ENCODE data around the gene FAM3A. TPM values are rescaled to one million over a fixed set of nuclear protein-coding genes. Genes with fewer than 3 reads are reported as not detected.

FAM3A gene
- total and polyA plus RNA-seq, 2 of the 4 experiments (the other 2 are of a cell fraction) = 14.0 to 47.2 TPM

DNA sequence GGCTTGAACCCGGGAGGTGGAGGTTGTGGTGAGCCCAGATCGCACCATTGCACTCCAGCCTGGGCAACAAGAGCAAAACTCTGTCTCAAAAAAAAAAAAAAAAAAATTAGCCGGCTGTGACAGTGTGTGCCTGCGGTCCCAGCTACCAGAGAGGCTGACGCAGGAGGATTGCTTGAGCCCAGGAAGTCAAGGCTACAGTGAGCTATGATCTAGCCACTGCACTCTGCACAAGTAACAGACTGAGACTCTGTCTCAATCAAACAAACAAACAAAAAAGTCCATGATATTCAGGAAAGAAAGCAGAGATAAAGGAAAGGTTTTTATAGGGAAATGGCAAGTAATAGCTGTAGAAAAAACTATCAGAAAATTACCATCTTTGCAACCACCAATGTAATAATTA is 34.8 kb downstream of the FAM3A start:
- Histone ChIP-seq H3K79me1 (ENCODE audit: low read depth in 1 of 2, low read length in 2 of 2) (peaks cover 3 to 15% of the 10 kb centered on the region in 2 experiments; a peak in 3 of 4 replicates), H3K23ac (ENCODE audit: low read depth, low read length) (no peak overlapping the region), H2BK15ac (ENCODE audit: low read depth, low read length) (no peak overlapping the region), H3K9me3 (ENCODE audit: control insufficient read depth, insufficient read depth, low read length) (no peaks in the 10 kb centered on the region), H2AFZ (replicated peaks; ENCODE audit: low read length, poor library complexity) (no peak overlapping the region), H3K27ac (ENCODE audit: insufficient read depth, low read length) (no peak overlapping the region), H2AK5ac (ENCODE audit: low read depth, low read length) (no peak overlapping the region), H3K9me1 (ENCODE audit: insufficient read depth, low read length) (no peaks in the 10 kb centered on the region), H2BK120ac (ENCODE audit: low read depth, low read length) (no peak overlapping the region), H3K4ac (ENCODE audit: low read depth, low read length) (no peak overlapping the region), H3K14ac (replicated peaks; ENCODE audit: low read depth, low read length) (no peak overlapping the region), H4K20me1 (ENCODE audit: insufficient read depth, low read length) (peaks cover 4% of the 10 kb centered on the region), H3K4me1 (ENCODE audit: control insufficient read depth, insufficient read depth, low read length) (peaks cover 2% of the 10 kb centered on the region; the same call in 1 of the 2 replicates), H3K56ac (ENCODE audit: extremely low read depth, insufficient read depth, low read length) (no peak overlapping the region), H2AK9ac (replicated peaks; ENCODE audit: low read depth, low read length, poor library complexity) (no peak overlapping the region), H2BK20ac (ENCODE audit: low read depth, low read length) (no peak overlapping the region), H4K8ac (ENCODE audit: low read depth in 2 of 2, low read length in 2 of 2) (no peak overlapping the region), H3K9ac (ENCODE audit: low read depth, low read length) (no peak overlapping the region), H3K4me2 (ENCODE audit: low read depth, low read length) (no peak overlapping the region), H2BK5ac (ENCODE audit: low read depth, low read length, poor library complexity, severe bottlenecking) (no peak overlapping the region), H3K36me3 (ENCODE audit: control insufficient read depth, insufficient read depth, low read length) (peaks cover 12% of the 10 kb centered on the region; the same call in 1 of the 2 replicates), H3K4me3 (ENCODE audit: insufficient read depth, low read depth, low read length) (no peak overlapping the region), H3K18ac (ENCODE audit: low read depth, low read length) (no peak overlapping the region), H4K91ac (ENCODE audit: insufficient read depth, low read depth, low read length) (no peak overlapping the region), H3K27me3 (ENCODE audit: control insufficient read depth, insufficient read depth, low read length) (no peaks in the 10 kb centered on the region), H4K5ac (ENCODE audit: low read depth, low read length) (no peak overlapping the region)
- DNase-seq (no peak), ATAC-seq (ENCODE audit: low read depth) (no peak)
- dilution Hi-C loops (cut with HindIII; ENCODE audit: low sequenced_read_pairs, unreplicated experiment) = no loop called here
- in situ Hi-C loops (cut with MboI; ENCODE audit: low sequenced_read_pairs) = no loop called here
- CTCF ChIA-PET = no interaction called here
- TF ChIP-seq RFX5 (IDR thresholded peaks at IDR 0.05; ENCODE audit: low read depth, low read length) (no peak), MAZ (IDR thresholded peaks at IDR 0.05; ENCODE audit: borderline replicate concordance, low read depth, low read length) (no peak), SMC3 (IDR thresholded peaks at IDR 0.05; ENCODE audit: low read depth, low read length) (no peak), POLR2A (IDR thresholded peaks at IDR 0.05; ENCODE audit: low read depth, low read length) (no peak), CEBPB (IDR thresholded peaks at IDR 0.05; ENCODE audit: low read depth, low read length) (no peak), BHLHE40 (IDR thresholded peaks at IDR 0.05; ENCODE audit: low read depth, low read length) (no peak), RCOR1 (IDR thresholded peaks at IDR 0.05; ENCODE audit: insufficient replicate concordance, low read length) (no peak)
- TF ChIP-seq, protein P1, sequence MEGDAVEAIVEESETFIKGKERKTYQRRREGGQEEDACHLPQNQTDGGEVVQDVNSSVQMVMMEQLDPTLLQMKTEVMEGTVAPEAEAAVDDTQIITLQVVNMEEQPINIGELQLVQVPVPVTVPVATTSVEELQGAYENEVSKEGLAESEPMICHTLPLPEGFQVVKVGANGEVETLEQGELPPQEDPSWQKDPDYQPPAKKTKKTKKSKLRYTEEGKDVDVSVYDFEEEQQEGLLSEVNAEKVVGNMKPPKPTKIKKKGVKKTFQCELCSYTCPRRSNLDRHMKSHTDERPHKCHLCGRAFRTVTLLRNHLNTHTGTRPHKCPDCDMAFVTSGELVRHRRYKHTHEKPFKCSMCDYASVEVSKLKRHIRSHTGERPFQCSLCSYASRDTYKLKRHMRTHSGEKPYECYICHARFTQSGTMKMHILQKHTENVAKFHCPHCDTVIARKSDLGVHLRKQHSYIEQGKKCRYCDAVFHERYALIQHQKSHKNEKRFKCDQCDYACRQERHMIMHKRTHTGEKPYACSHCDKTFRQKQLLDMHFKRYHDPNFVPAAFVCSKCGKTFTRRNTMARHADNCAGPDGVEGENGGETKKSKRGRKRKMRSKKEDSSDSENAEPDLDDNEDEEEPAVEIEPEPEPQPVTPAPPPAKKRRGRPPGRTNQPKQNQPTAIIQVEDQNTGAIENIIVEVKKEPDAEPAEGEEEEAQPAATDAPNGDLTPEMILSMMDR (conservative IDR thresholded peaks at IDR 0.05; ENCODE audit: low read depth, low read length) = no peak
- POLR2A ChIA-PET (ENCODE audit: unreplicated experiment) = no interaction called here
- intact Hi-C loops (cut with micrococcal nuclease) = no loop called here
- no CpG with 5 or more reads among the region's 5 CpGs for WGBS, 2 experiments (ENCODE audit: extremely low coverage in 2 of 2, insufficient read length in 1 of 2)
- no TSS peak for BruUV-seq (replicated peaks)
